Right ventricle myocardium superior (tissue), 1 donor: ENCODE results near the gene OR51E2. TPM values are rescaled to one million over a fixed set of nuclear protein-coding genes. Genes with fewer than 3 reads are reported as not detected.
A peak's percentile ranks its signal among the peaks of the same experiment; 100 is the strongest.
"Not testable (repeated sequence)": the region's sequence is repeated elsewhere in the genome, so short reads cannot be mapped to it uniquely, and the experiment has no call there.

Experiments
- ATAC-seq: fragments of 200-7000 bp; cut with Tn5 transposase; one replicate; pipeline ENCODE4 v1.9.1; 2020; ENCODE audit warnings: mild to moderate bottlenecking; ENCODE audit not compliant: poor library complexity
- DNase-seq: peaks from one replicate; pipeline ENCODE4 v3.0.0-alpha.2; 2020
- intact Hi-C: fragments of 100-400 bp; cut with DNase I; formaldehyde crosslinking; loops from one replicate; pipeline ENCODE4 v1.11.2; 2022
- long read RNA-seq: library from polyadenylated mRNA; unstranded; transcript quantifications from one replicate; pipeline ENCODE4 v2.0.0, GENCODE V29; 2021
- total RNA-seq: library from RNA; stranded (reverse); fragmentation: NEBNext Ultra II Directional; extraction: Animal tissue kit (Norgen Biotek cat#: 25700); gene quantifications from one replicate; pipeline ENCODE4 v1.2.1, GENCODE V29; 2021
- donor health status: DM: no; HTN: yes; CAD: no; lungs with severe emphysema.

OR51E2 gene
- 0.13 TPM for total RNA-seq
- long read RNA-seq, result 0 reads

- DNase-seq (no peak), ATAC-seq (no peak)
- intact Hi-C loops, result no loop called here
Measured at GRCh38 chr11:4697585-4697984, at the start of gene OR51E2. Gene OR51E2 (minus strand): TSS chr11:4697853. CDS start chr11:4682711, 15,142 bp downstream.

GRCh38 chr11:4740735-4741134, 43.1 kb upstream of the OR51E2 start:
- ATAC-seq (no peak), DNase-seq (no peak)
- intact Hi-C loops, result no loop called here

GRCh38 chr11:4727171-4727570, 29.5 kb upstream of the OR51E2 start:
- ATAC-seq (no peak), DNase-seq (no peak)
- intact Hi-C loops, result no loop called here

- ATAC-seq, intact Hi-C loops: not testable (repeated sequence)
- peak; percentile 17 for DNase-seq
Measured at GRCh38 chr11:4722616-4723534, 25.2 kb upstream of the OR51E2 start.

GRCh38 chr11:4714300-4714699, 16.6 kb upstream of the OR51E2 start:
- intact Hi-C loops, result no loop called here
- DNase-seq (no peak), ATAC-seq (no peak)

GRCh38 chr11:4713241-4713640, 15.6 kb upstream of the OR51E2 start:
- intact Hi-C loops, result no loop called here
- ATAC-seq (no peak), DNase-seq (no peak)

- intact Hi-C loops, result no loop called here
- DNase-seq, result no peak
- ATAC-seq, result no peak
Measured at GRCh38 chr11:4704790-4705334, 7.2 kb upstream of the OR51E2 start.

GRCh38 chr11:4704054-4704789, 6.6 kb upstream of the OR51E2 start, which contains the start of gene MMP26:
Gene MMP26 (plus strand): TSS chr11:4704784.
- intact Hi-C loops, result no loop called here
- ATAC-seq (no peak), DNase-seq (no peak)

- DNase-seq, result no peak
- intact Hi-C loops, result no loop called here
- ATAC-seq, result no peak
Measured at GRCh38 chr11:4700436-4700820, 2.8 kb upstream of the OR51E2 start.

GRCh38 chr11:4699697-4700435, 2.2 kb upstream of the OR51E2 start:
- intact Hi-C loops, result no loop called here
- ATAC-seq (no peak), DNase-seq (no peak)

GRCh38 chr11:4695442-4695841, 2.2 kb downstream of the OR51E2 start:
- no peak for DNase-seq
- ATAC-seq, result no peak
- intact Hi-C loops, result no loop called here

GRCh38 chr11:4684631-4685285, 12.9 kb downstream of the OR51E2 start:
- intact Hi-C loops, result no loop called here
- ATAC-seq (no peak), DNase-seq (no peak)

- DNase-seq, result no peak
- ATAC-seq, result no peak
- intact Hi-C loops, result no loop called here
Measured at GRCh38 chr11:4682623-4683419, 14.8 kb downstream of the OR51E2 start.

GRCh38 chr11:4680341-4680740, 17.3 kb downstream of the OR51E2 start:
- intact Hi-C loops, result no loop called here
- ATAC-seq (no peak), DNase-seq (no peak)

- no peak for DNase-seq
- ATAC-seq, result no peak
- intact Hi-C loops, result no loop called here
Measured at GRCh38 chr11:4677948-4678347, 19.7 kb downstream of the OR51E2 start.

- ATAC-seq (no peak), DNase-seq (no peak)
- intact Hi-C loops, result no loop called here
Measured at GRCh38 chr11:4673781-4674180, 23.9 kb downstream of the OR51E2 start.

- ATAC-seq, result no peak
Measured at GRCh38 chr11:4672470-4672869, 25.2 kb downstream of the OR51E2 start.

GRCh38 chr11:4671741-4672140, 25.9 kb downstream of the OR51E2 start:
- intact Hi-C loops, result no loop called here
- DNase-seq (no peak), ATAC-seq (no peak)

More at GRCh38 chr11:4672470-4672869, 25.2 kb downstream of the OR51E2 start:
- intact Hi-C loops, result no loop called here
- DNase-seq, result no peak
